ENCODE measurements around the gene PDE4D. TPM values are rescaled to one million over a fixed set of nuclear protein-coding genes. Genes with fewer than 3 reads are reported as not detected.
"Not testable (repeated sequence)": the region's sequence is repeated elsewhere in the genome, so short reads cannot be mapped to it uniquely, and the experiment has no call there.

PDE4D gene
- polyA plus RNA-seq, 6 donors from 2014 or later, result 4.1 to 20.0 (median 12.9) TPM

DNA sequence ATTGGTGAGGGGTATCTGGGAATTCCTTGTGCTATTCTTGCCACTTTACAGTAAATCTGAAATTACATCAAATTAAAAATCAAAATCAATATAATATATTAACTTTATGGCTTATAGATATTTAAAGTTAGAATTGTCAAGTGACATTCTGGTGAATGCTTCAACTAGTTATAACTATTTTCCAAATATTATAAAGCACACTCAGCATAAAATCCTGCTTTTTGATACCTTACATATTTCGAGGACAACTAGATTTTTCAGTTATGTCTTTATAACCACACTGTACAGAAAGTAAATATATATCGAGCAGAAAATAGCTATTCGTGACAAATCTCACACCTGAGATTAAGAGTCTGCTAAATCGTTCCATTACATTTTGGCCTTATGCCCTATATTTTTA, 210.2 kb downstream of the PDE4D start:
- Mint-ChIP-seq H3K9me3 (no peaks in the 10 kb centered on the region), H3K27me3 (no peaks in the 10 kb centered on the region), H3K4me1 (peaks cover 0 to 4% (median 4%) of the 10 kb centered on the region in 3 donors), H3K4me3 (no peak overlapping the region), H3K27ac (no peak overlapping the region), H3K36me3 (no peaks in the 10 kb centered on the region)
- ATAC-seq (ENCODE audit: low read depth in 2 of 2), result no peak
- DNase-seq, result no peak

GRCh38 chr5:59682542-59682941, 211.0 kb downstream of the PDE4D start:
- Mint-ChIP-seq H3K4me3 (no peak overlapping the region), H3K27ac (peak overlapping the region in 1 of 6 donors; percentile 12), H3K36me3 (no peaks in the 10 kb centered on the region), H3K9me3 (no peaks in the 10 kb centered on the region), H3K27me3 (no peaks in the 10 kb centered on the region), H3K4me1 (peaks cover 0 to 4% (median 2%) of the 10 kb centered on the region in 3 donors)
- no peak for DNase-seq
- no peak for ATAC-seq (ENCODE audit: low read depth in 2 of 2)

- H3K27ac Mint-ChIP-seq, result peak overlapping the region in 1 of 6 donors; percentile 17
- ATAC-seq (ENCODE audit: low read depth in 2 of 2), result no peak
Observed at GRCh38 chr5:59678943-59679342, 214.6 kb downstream of the PDE4D start.

GRCh38 chr5:59674763-59675162, 218.8 kb downstream of the PDE4D start:
- H3K4me1 Mint-ChIP-seq, result peaks cover 0 to 5% (median 2%) of the 10 kb centered on the region in 3 donors
- H3K9me3 Mint-ChIP-seq, result no peaks in the 10 kb centered on the region
- ATAC-seq (ENCODE audit: low read depth in 2 of 2), result no peak
- no peaks in the 10 kb centered on the region for H3K27me3 Mint-ChIP-seq
- H3K4me3 Mint-ChIP-seq, result no peak overlapping the region
- H3K36me3 Mint-ChIP-seq, result no peaks in the 10 kb centered on the region
- no peak for DNase-seq
- peak overlapping the region in 2 of 6 donors; percentile 2 to 52 for H3K27ac Mint-ChIP-seq

More at GRCh38 chr5:59678943-59679342, 214.6 kb downstream of the PDE4D start:
- no peaks in the 10 kb centered on the region for H3K27me3 Mint-ChIP-seq
- no peaks in the 10 kb centered on the region for H3K36me3 Mint-ChIP-seq
- H3K4me3 Mint-ChIP-seq, result no peak overlapping the region
- H3K9me3 Mint-ChIP-seq, result no peaks in the 10 kb centered on the region
- no peak for DNase-seq
- no peaks in the 10 kb centered on the region for H3K4me1 Mint-ChIP-seq

GRCh38 chr5:59673438-59674058, 220.0 kb downstream of the PDE4D start:
- Mint-ChIP-seq H3K4me3 (no peak overlapping the region), H3K27me3 (no peaks in the 10 kb centered on the region), H3K9me3 (peaks cover 0 to 1% (median 0%) of the 10 kb centered on the region in 7 donors), H3K36me3 (no peaks in the 10 kb centered on the region), H3K27ac (peak overlapping the region in 2 of 6 donors; percentile 40 to 53), H3K4me1 (peaks cover 5 to 10% (median 8%) of the 10 kb centered on the region in 3 donors)
- DNase-seq, result peak; percentile 42
- ATAC-seq (ENCODE audit: low read depth in 2 of 2), result peak in 1 of 2 donors; percentile 54

DNA sequence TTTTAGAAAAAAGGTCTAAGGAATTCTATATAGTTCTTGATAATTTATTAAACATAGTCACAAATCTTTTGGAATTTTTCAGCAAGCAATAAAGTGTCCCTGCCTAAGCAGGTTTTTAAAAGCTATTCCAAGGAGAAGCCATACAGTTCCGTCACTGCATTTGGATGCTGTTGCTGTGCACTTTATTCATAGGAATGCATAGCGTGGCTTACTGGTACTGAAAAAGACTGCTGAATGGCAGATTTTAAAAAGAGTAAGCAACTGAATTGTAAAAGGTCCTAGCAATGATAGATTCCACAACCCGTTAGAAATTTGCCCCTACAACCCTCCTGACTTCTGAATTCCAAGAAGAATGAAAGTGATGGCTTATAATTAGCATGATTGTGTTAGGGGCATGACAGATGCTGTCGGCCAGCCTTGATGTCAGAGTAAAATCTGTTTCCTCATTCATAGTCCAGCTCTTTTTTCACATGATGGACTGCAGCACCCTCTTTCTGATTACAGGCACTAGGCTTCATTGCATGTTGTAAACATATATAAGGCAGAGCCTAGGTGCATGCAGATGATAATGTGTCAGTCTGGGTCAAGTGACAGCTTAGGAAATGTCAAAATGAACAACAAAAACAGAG, 227.0 kb downstream of the PDE4D start:
- Mint-ChIP-seq H3K4me3 (no peak overlapping the region), H3K4me1 (peaks cover 18 to 32% (median 20%) of the 10 kb centered on the region in 3 donors), H3K27me3 (no peaks in the 10 kb centered on the region), H3K27ac (peak overlapping the region in 2 of 6 donors; percentile 24 to 34), H3K9me3 (peaks cover 0 to 3% (median 0%) of the 10 kb centered on the region in 7 donors), H3K36me3 (no peaks in the 10 kb centered on the region)
- DNase-seq (peak; percentile 6), ATAC-seq (ENCODE audit: low read depth in 2 of 2) (peak; percentile 50 to 62)

GRCh38 chr5:59665832-59666203, 227.7 kb downstream of the PDE4D start:
- not testable (repeated sequence) for H3K27me3 Mint-ChIP-seq; H3K4me3 Mint-ChIP-seq; ATAC-seq (ENCODE audit: low read depth in 2 of 2); H3K9me3 Mint-ChIP-seq; H3K36me3 Mint-ChIP-seq; DNase-seq
- peak overlapping the region in 2 of 6 donors; percentile 34 to 50 for H3K27ac Mint-ChIP-seq
- peaks cover 20 to 37% (median 23%) of the 10 kb centered on the region in 3 donors for H3K4me1 Mint-ChIP-seq

DNA sequence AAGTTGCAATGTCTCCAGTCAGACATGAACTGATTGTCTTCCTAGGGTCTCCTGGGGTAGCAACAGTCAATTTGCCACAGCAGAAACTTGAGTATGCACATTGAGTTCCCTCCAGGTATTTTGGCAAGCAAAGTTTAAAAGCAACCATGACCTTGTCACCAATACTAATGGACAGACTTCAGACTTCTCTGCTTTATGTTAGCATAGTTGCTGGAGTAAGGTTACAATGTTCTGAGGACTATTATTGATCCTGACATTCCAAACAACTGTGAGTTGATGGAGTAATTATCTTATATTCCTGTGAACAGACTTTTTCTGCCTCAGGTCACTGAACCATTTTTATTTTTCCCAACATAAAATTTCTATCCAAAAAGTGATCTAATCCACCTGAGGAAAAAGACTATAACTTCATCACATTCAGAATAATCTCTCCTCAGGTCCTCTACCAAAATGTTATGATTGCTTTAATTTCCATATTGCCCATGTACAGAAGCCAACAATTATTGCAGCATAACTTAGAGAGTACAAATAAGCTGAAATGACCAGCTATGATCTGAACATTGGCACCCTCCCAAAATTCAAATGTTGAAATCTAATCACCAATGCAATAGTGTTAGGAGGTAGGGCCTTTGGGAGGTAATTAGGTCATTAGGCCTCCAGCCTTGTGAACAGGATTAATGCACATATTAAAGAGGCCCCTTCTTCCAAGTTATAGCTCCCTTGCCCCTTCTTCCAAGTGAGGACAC, 228.3 kb downstream of the PDE4D start:
- peak overlapping the region in 2 of 6 donors; percentile 7 to 32 for H3K27ac Mint-ChIP-seq
- ATAC-seq (ENCODE audit: low read depth in 2 of 2), result no peak

GRCh38 chr5:59661954-59662615, 231.4 kb downstream of the PDE4D start:
- H3K9me3 Mint-ChIP-seq, result no peaks in the 10 kb centered on the region
- DNase-seq (peak; percentile 3), ATAC-seq (ENCODE audit: low read depth in 2 of 2) (peak; percentile 27 to 32)
- H3K27ac Mint-ChIP-seq, result peak overlapping the region; percentile 39 to 71 (median 63)
- H3K27me3 Mint-ChIP-seq, result no peaks in the 10 kb centered on the region
- H3K4me1 Mint-ChIP-seq, result peaks cover 16 to 40% (median 32%) of the 10 kb centered on the region in 3 donors
- H3K36me3 Mint-ChIP-seq, result no peaks in the 10 kb centered on the region
- H3K4me3 Mint-ChIP-seq, result peak overlapping the region in 7 of 8 donors; percentile 21 to 68 (median 47)

More for the DNA sequence above, 228.3 kb downstream of the PDE4D start:
- peaks cover 26 to 43% (median 26%) of the 10 kb centered on the region in 3 donors for H3K4me1 Mint-ChIP-seq
- H3K9me3 Mint-ChIP-seq, result peaks cover 0 to 3% (median 0%) of the 10 kb centered on the region in 7 donors
- no peak overlapping the region for H3K4me3 Mint-ChIP-seq
- H3K36me3 Mint-ChIP-seq, result no peaks in the 10 kb centered on the region
- DNase-seq, result no peak
- H3K27me3 Mint-ChIP-seq, result no peaks in the 10 kb centered on the region

GRCh38 chr5:59661311-59661710, 232.2 kb downstream of the PDE4D start:
- DNase-seq, result no peak

GRCh38 chr5:59660737-59661136, 232.8 kb downstream of the PDE4D start:
- peak overlapping the region in 1 of 6 donors; percentile 43 for H3K27ac Mint-ChIP-seq
- no peaks in the 10 kb centered on the region for H3K36me3 Mint-ChIP-seq
- no peaks in the 10 kb centered on the region for H3K9me3 Mint-ChIP-seq
- no peaks in the 10 kb centered on the region for H3K27me3 Mint-ChIP-seq
- peak overlapping the region in 3 of 8 donors; percentile 14 to 61 (median 32) for H3K4me3 Mint-ChIP-seq
- ATAC-seq (ENCODE audit: low read depth in 2 of 2), result peak; percentile 56 to 66
- peak; percentile 7 for DNase-seq
- peaks cover 21 to 47% (median 38%) of the 10 kb centered on the region in 3 donors for H3K4me1 Mint-ChIP-seq

More at GRCh38 chr5:59661311-59661710, 232.2 kb downstream of the PDE4D start:
- H3K4me1 Mint-ChIP-seq, result peaks cover 16 to 41% (median 33%) of the 10 kb centered on the region in 3 donors
- ATAC-seq (ENCODE audit: low read depth in 2 of 2), result peak in 1 of 2 donors; percentile 13
- peak overlapping the region in 4 of 8 donors; percentile 21 to 63 (median 54) for H3K4me3 Mint-ChIP-seq
- no peaks in the 10 kb centered on the region for H3K9me3 Mint-ChIP-seq
- no peaks in the 10 kb centered on the region for H3K36me3 Mint-ChIP-seq
- peak overlapping the region; percentile 39 to 71 (median 63) for H3K27ac Mint-ChIP-seq
- no peaks in the 10 kb centered on the region for H3K27me3 Mint-ChIP-seq

DNA sequence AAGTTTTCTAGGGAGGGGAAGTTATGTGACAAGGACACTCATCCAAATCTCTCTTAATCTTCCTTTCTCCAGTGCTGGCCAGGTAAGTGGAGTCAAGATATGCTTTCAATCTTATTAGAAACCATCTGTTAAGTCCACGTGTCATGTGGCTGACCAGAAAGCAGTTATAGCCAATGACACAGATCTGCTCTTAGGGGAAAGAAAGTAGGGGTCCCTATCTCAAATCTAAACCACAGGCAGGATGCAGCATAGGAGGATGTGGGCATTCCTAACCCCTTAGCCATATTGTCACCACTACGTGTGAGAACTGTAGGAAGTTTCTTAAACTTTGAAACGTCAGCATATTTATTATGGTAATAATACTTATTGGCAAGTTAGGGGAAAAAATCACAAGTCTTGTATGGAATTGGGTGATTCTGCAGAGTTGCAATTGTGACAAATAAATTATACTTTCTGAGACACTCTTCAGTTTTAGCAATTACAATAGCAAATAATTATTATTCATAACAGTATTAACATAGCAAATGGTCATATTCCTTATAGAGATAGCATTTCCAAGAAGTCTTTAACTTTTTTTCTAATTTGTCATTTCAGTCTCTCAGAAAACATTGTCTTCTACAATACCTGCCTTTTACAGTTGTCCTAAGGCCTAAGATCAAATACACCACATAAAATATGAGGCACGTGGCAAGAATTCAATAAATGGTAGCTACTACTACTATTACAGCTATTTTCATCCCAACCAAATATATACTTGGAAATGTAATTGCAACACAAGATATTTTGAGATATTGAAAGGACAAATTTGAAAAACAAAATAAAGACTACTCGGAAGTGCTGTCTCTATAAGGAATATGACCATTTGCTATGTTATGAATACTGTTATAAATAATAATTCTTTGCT, 236.9 kb downstream of the PDE4D start:
- Mint-ChIP-seq H3K4me3 (peak overlapping the region in 1 of 8 donors; percentile 11), H3K9me3 (no peaks in the 10 kb centered on the region), H3K4me1 (peaks cover 22 to 39% (median 36%) of the 10 kb centered on the region in 3 donors), H3K27me3 (no peaks in the 10 kb centered on the region), H3K36me3 (no peaks in the 10 kb centered on the region), H3K27ac (peak overlapping the region in 3 of 6 donors; percentile 1 to 71 (median 36))
- no peak for DNase-seq
- no peak for ATAC-seq (ENCODE audit: low read depth in 2 of 2)

Measured in naive B cell (primary cell).